ENCODE results near the gene ASH1L.

Gene ASH1L

DNA sequence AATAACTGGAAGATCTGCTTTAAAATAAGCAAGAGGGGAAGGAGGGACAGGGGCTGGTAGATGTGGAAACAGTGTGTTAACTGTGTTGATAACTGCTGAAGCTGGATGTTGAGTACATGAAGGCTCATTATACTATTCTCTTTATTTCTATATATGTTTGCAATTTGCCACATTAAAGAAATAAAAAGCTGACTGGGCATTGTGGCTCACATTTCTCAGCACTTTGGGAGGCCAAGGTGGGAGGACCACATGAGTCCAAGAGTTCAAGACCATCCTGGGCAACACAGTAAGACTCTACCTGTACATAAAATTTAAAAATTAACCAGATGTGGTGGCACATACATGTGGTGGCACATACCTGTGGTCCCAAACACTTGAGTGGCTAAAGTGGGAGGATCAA lies 6.7 kb downstream of the ASH1L start:
- Histone ChIP-seq H3K36me3 (peaks cover 69% of the 10 kb centered on the region), H3K4me2 (no peak overlapping the region), H3K4me1 (peaks cover 20% of the 10 kb centered on the region), H3K9me3 (peaks cover 9% of the 10 kb centered on the region; the same call in 1 of the 2 replicates), H3K4me3 (no peak overlapping the region), H3K9ac (no peak overlapping the region), H3K27ac (no peak overlapping the region), H3K27me3 (no peaks in the 10 kb centered on the region), H4K20me1 (peaks cover 99% of the 10 kb centered on the region)
- TF ChIP-seq Cebpa-rat (IDR thresholded peaks at IDR 0.05) = no peak

GRCh38 chr1:155553349-155553748 lies 9.3 kb downstream of the ASH1L start:
- no peak overlapping the region for H3K4me3 ChIP-seq
- H3K27ac ChIP-seq = no peak overlapping the region
- no peaks in the 10 kb centered on the region for H3K4me1 ChIP-seq
- H4K20me1 ChIP-seq = peaks cover 99% of the 10 kb centered on the region
- H3K9me3 ChIP-seq = peaks cover 16% of the 10 kb centered on the region; the same call in 1 of the 2 replicates
- TF ChIP-seq Cebpa-rat (IDR thresholded peaks at IDR 0.05) = no peak
- no peak overlapping the region for H3K4me2 ChIP-seq
- no peaks in the 10 kb centered on the region for H3K27me3 ChIP-seq
- H3K36me3 ChIP-seq = peaks cover 71% of the 10 kb centered on the region
- no peak overlapping the region for H3K9ac ChIP-seq

DNA sequence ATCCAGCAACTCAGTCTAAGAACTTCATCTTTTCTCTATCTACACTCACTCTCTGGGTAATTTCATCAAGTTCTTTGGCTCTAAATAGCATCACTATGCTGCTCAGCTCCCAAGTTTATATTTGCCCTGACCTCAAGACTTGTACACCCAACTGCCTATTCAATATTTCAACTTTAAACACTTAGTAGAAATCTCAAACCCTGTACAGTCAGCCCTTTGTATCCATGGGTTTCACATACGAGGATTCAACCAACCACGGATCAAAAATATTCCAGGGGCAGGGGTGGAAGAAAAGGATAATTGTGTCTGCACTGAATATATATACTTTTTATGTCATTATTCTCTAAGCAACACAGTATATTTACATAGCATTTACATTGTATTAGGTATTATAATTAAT lies 13.9 kb downstream of the ASH1L start:
- H3K9me3 ChIP-seq = peaks cover 16% of the 10 kb centered on the region; the same call in 1 of the 2 replicates
- H3K27ac ChIP-seq = no peak overlapping the region
- no peak for TF ChIP-seq Cebpa-rat (IDR thresholded peaks at IDR 0.05)
- H3K9ac ChIP-seq = no peak overlapping the region
- no peaks in the 10 kb centered on the region for H3K27me3 ChIP-seq
- H3K4me3 ChIP-seq = no peak overlapping the region
- H4K20me1 ChIP-seq = peaks cover 99% of the 10 kb centered on the region
- H3K36me3 ChIP-seq = peaks cover 62% of the 10 kb centered on the region
- no peak overlapping the region for H3K4me2 ChIP-seq
- 0 out of 2 replicates have a peak, but pooled peaks cover 4% of the 10 kb centered on the region for H3K4me1 ChIP-seq

DNA sequence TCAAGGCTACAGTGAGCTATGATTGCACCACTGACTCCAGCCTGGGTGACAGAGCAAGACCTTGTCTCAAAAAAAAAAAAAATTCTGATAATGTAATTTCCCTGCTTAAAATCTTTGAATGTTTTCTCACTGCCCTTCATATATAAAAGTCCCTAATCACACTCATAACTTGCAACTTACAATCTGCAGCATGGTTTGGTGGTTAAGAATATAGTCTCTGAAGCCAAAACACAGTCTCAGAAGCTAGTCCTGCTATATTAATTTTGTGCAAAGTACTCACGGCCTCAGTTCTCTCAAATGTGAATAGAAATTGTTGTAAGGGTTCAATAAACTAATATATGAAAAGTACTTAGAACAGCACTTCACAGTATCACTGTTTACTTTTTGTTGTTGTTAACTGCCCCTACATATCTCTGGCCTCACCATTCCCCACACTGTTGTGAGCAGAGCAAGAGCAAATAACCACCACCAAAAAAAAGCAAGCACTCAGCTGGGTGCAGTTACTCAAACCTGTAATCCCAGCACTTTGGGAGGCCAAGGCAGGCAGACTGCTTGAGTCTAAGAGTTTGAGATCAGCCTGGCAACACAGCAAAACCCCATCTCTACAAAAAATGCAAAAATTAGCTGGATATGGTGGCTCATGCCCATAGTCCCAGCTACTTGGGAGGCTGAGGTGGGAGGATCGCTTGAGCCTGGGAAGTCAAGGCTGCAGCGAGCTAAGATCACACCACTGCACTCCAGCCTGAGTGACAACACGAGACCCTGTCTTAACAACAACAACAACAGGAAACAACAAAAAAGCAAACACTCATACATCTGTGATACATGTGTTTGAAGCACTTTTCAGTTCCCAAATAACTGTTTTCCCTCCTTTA lies 22.4 kb downstream of the ASH1L start:
- no peak for TF ChIP-seq Cebpa-rat (IDR thresholded peaks at IDR 0.05)
- Histone ChIP-seq H3K4me3 (no peak overlapping the region), H3K9ac (no peak overlapping the region), H3K4me1 (peaks cover 29% of the 10 kb centered on the region), H3K4me2 (no peak overlapping the region), H3K9me3 (no peaks in the 10 kb centered on the region), H3K36me3 (peaks cover 12% of the 10 kb centered on the region; the same call in 1 of the 2 replicates), H4K20me1 (peaks cover 100% of the 10 kb centered on the region), H3K27me3 (no peaks in the 10 kb centered on the region), H3K27ac (0 out of 2 replicates have a peak overlapping the region, but pooled peaks have one; percentile 16)

- H4K20me1 ChIP-seq = peaks cover 99% of the 10 kb centered on the region
- no peak overlapping the region for H3K27ac ChIP-seq
- peaks cover 29% of the 10 kb centered on the region for H3K4me1 ChIP-seq
- H3K27me3 ChIP-seq = no peaks in the 10 kb centered on the region
- no peak overlapping the region for H3K4me2 ChIP-seq
- no peaks in the 10 kb centered on the region for H3K9me3 ChIP-seq
- peaks cover 16% of the 10 kb centered on the region for H3K36me3 ChIP-seq
- TF ChIP-seq Cebpa-rat (IDR thresholded peaks at IDR 0.05) = no peak
- no peak overlapping the region for H3K9ac ChIP-seq
- no peak overlapping the region for H3K4me3 ChIP-seq
Observed at GRCh38 chr1:155537193-155537592, 25.4 kb downstream of the ASH1L start.

GRCh38 chr1:155531624-155532023 lies 31.0 kb downstream of the ASH1L start:
- no peak overlapping the region for H3K9ac ChIP-seq
- H4K20me1 ChIP-seq = peaks cover 99% of the 10 kb centered on the region
- no peak overlapping the region for H3K27ac ChIP-seq

DNA sequence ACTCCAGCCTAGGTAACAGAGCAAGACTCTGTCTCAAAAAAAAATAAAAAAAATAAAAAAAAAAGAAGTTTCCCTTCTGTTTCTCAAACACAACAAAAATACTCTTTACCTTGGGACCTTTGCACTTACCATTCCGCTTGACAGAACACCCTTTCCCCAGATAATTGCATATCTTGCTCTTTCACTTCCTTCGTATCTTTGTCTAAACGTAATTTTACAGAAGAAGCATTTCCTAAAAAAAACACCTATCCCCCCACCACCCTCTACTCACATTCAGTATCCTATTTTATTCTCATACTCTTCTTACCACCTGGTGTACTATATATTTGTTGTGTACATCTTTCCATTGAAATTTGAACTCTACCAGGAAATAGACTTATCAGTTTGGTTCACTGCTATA lies 32.7 kb downstream of the ASH1L start:
- H3K9me3 ChIP-seq = no peaks in the 10 kb centered on the region
- H3K27me3 ChIP-seq = no peaks in the 10 kb centered on the region
- H3K9ac ChIP-seq = 0 out of 2 replicates have a peak overlapping the region, but pooled peaks have one; percentile 49
- peaks cover 99% of the 10 kb centered on the region for H4K20me1 ChIP-seq
- peaks cover 20% of the 10 kb centered on the region for H3K36me3 ChIP-seq
- TF ChIP-seq Cebpa-rat (IDR thresholded peaks at IDR 0.05) = no peak
- peak overlapping the region; percentile 12; the same call in 1 of the 2 replicates for H3K4me3 ChIP-seq
- H3K27ac ChIP-seq = 0 out of 2 replicates have a peak overlapping the region, but pooled peaks have one; percentile 15
- peak overlapping the region; percentile 59 for H3K4me2 ChIP-seq
- H3K4me1 ChIP-seq = peaks cover 30% of the 10 kb centered on the region

More at GRCh38 chr1:155531624-155532023, 31.0 kb downstream of the ASH1L start:
- Histone ChIP-seq H3K4me2 (no peak overlapping the region), H3K4me3 (no peak overlapping the region), H3K27me3 (no peaks in the 10 kb centered on the region), H3K9me3 (no peaks in the 10 kb centered on the region), H3K4me1 (peaks cover 42% of the 10 kb centered on the region), H3K36me3 (peaks cover 20% of the 10 kb centered on the region)
- no peak for TF ChIP-seq Cebpa-rat (IDR thresholded peaks at IDR 0.05)

DNA sequence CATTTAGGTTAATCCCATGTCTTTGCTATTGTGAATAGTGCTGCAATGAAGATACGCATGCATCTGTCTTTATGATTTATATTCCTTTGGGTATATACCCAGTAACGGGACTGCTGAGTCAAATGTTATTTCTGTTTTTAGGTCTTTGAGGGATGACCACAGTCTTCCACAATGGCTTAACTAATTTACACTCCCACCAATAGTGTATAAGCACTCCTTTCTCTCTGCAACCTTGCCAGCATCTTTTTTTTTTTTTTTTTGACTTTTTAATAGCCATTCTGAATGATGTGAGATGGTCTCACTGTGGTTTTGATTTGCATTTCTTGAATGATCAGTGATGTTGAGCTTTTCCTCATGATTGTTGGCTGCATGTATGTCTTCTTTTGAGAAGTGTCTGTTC lies 33.5 kb downstream of the ASH1L start:
- Histone ChIP-seq H3K27ac (no peak overlapping the region), H4K20me1 (peaks cover 99% of the 10 kb centered on the region), H3K4me3 (no peak overlapping the region), H3K9me3 (no peaks in the 10 kb centered on the region), H3K27me3 (no peaks in the 10 kb centered on the region), H3K4me1 (peaks cover 32% of the 10 kb centered on the region), H3K9ac (peak overlapping the region; percentile 49; the same call in 1 of the 2 replicates), H3K4me2 (peak overlapping the region; percentile 59), H3K36me3 (peaks cover 17% of the 10 kb centered on the region)
- TF ChIP-seq Cebpa-rat (IDR thresholded peaks at IDR 0.05) = no peak

- Histone ChIP-seq H3K4me2 (no peak overlapping the region), H3K4me1 (peaks cover 40% of the 10 kb centered on the region), H3K27me3 (no peaks in the 10 kb centered on the region), H4K20me1 (peaks cover 99% of the 10 kb centered on the region), H3K9me3 (no peaks in the 10 kb centered on the region), H3K9ac (no peak overlapping the region), H3K36me3 (0 out of 2 replicates have a peak, but pooled peaks cover 12% of the 10 kb centered on the region), H3K27ac (no peak overlapping the region), H3K4me3 (no peak overlapping the region)
- TF ChIP-seq Cebpa-rat (IDR thresholded peaks at IDR 0.05) = no peak
Observed at GRCh38 chr1:155527677-155528076, 34.9 kb downstream of the ASH1L start.

GRCh38 chr1:155526356-155526755 lies 36.2 kb downstream of the ASH1L start:
- Histone ChIP-seq H3K27ac (no peak overlapping the region), H4K20me1 (peaks cover 100% of the 10 kb centered on the region), H3K9ac (no peak overlapping the region)

More at GRCh38 chr1:155526356-155526755, 36.2 kb downstream of the ASH1L start:
- Histone ChIP-seq H3K36me3 (peaks cover 12% of the 10 kb centered on the region), H3K27me3 (no peaks in the 10 kb centered on the region), H3K4me2 (no peak overlapping the region), H3K9me3 (no peaks in the 10 kb centered on the region), H3K4me3 (no peak overlapping the region), H3K4me1 (peaks cover 40% of the 10 kb centered on the region)
- TF ChIP-seq Cebpa-rat (IDR thresholded peaks at IDR 0.05) = no peak

All from BLaER1 (cell line).